Osteocyte (in vitro differentiated cells): ENCODE results near the gene P2RY10. TPM values are rescaled to one million over a fixed set of nuclear protein-coding genes. Genes with fewer than 3 reads are reported as not detected.

Experiments used
- DNase-seq: peaks from one replicate; pipeline ENCODE4 v3.0.0; 2021; ENCODE audit warnings: mixed read lengths; ENCODE audit not compliant: unreplicated experiment; ENCODE audit errors: extremely low spot score
- H3K27ac Mint-ChIP-seq: one replicate; pipeline ENCODE4 v1.8.0; 2021; ENCODE audit warnings: mild to moderate bottlenecking, mixed read lengths; ENCODE audit not compliant: unreplicated experiment
- H3K27me3 Mint-ChIP-seq: one replicate; pipeline ENCODE4 v1.8.0; 2021; ENCODE audit warnings: mixed read lengths; ENCODE audit not compliant: unreplicated experiment
- H3K36me3 Mint-ChIP-seq: one replicate; pipeline ENCODE4 v1.8.0; 2021; ENCODE audit warnings: mixed read lengths; ENCODE audit not compliant: unreplicated experiment
- H3K4me1 Mint-ChIP-seq: one replicate; pipeline ENCODE4 v1.8.0; 2021; ENCODE audit warnings: mixed read lengths; ENCODE audit not compliant: unreplicated experiment
- H3K4me3 Mint-ChIP-seq: one replicate; pipeline ENCODE4 v1.8.0; 2021; ENCODE audit warnings: mild to moderate bottlenecking, moderate library complexity, mixed read lengths; ENCODE audit not compliant: unreplicated experiment
- H3K9me3 Mint-ChIP-seq: one replicate; pipeline ENCODE4 v1.8.0; 2021; ENCODE audit warnings: mixed read lengths; ENCODE audit not compliant: unreplicated experiment
- long read RNA-seq: library from polyadenylated mRNA; unstranded; transcript quantifications from one replicate; pipeline ENCODE4 v2.0.0, GENCODE V29; 2021
- total RNA-seq: library from RNA; stranded (reverse); gene quantifications from 2 replicates; pipeline ENCODE4 v1.2.1, GENCODE V29; 2021
- TF ChIP-seq, protein P1 (sequence below): fragments of 200-600 bp; sonication (generic); IDR thresholded peaks from 2 replicates; pipeline ENCODE4 v1.5.0; 2021; ENCODE audit warnings: antibody characterized with exemption, mild to moderate bottlenecking, moderate library complexity

Gene P2RY10, protein sequence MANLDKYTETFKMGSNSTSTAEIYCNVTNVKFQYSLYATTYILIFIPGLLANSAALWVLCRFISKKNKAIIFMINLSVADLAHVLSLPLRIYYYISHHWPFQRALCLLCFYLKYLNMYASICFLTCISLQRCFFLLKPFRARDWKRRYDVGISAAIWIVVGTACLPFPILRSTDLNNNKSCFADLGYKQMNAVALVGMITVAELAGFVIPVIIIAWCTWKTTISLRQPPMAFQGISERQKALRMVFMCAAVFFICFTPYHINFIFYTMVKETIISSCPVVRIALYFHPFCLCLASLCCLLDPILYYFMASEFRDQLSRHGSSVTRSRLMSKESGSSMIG
- not detected in 2 replicates for total RNA-seq
- long read RNA-seq, result 0 reads

DNA sequence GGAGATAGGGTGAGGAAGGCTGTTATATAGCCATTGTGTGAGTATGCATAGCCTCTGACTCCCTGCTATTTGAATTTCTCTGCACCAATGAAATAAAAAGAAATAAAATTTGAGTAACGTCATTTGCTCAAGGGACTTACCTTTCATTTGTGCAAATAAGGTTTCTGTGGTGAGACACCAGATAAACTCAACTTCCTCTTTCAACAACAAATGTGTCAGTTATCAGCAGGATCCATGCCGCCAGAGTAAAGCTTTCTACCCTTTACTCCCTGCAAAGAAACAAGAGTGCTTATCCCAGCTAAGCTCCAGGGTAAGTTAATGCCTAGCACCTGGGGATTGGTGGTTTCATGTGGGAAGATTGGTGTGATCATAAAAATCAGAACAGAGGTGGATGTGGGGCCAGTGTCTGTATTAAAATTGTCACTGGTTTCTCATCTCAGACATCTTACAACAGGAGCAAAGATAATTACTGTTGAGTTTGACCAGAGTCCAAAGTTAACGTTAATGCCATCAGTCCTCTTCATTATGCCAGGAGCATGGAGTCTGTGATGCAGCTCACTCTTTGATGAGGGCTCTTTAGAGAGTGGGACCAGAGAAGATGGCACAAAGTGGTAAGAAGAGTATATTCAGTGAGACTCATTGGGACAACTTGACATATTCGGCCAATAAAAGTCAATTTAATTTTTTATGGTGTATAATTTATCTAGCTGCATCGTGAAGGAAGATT is at the start of gene P2RY10:
TSS of gene P2RY10 (plus strand) at position 206 of the 727 bp plus-strand sequence. CDS start 15,130 bp downstream, outside the sequence.
- Mint-ChIP-seq H3K27ac (no peak within 1 kb of the TSS), H3K27me3 (peaks cover 3% of the 10 kb centered on the region), H3K36me3 (no peaks in the 10 kb centered on the region), H3K9me3 (peaks cover 4% of the 10 kb centered on the region), H3K4me1 (no peaks in the 10 kb centered on the region), H3K4me3 (no peak within 1 kb of the TSS)
- TF ChIP-seq, protein P1, sequence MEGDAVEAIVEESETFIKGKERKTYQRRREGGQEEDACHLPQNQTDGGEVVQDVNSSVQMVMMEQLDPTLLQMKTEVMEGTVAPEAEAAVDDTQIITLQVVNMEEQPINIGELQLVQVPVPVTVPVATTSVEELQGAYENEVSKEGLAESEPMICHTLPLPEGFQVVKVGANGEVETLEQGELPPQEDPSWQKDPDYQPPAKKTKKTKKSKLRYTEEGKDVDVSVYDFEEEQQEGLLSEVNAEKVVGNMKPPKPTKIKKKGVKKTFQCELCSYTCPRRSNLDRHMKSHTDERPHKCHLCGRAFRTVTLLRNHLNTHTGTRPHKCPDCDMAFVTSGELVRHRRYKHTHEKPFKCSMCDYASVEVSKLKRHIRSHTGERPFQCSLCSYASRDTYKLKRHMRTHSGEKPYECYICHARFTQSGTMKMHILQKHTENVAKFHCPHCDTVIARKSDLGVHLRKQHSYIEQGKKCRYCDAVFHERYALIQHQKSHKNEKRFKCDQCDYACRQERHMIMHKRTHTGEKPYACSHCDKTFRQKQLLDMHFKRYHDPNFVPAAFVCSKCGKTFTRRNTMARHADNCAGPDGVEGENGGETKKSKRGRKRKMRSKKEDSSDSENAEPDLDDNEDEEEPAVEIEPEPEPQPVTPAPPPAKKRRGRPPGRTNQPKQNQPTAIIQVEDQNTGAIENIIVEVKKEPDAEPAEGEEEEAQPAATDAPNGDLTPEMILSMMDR, result no peak
- no peak for DNase-seq

GRCh38 chrX:78922754-78923153 is 22.4 kb upstream of the P2RY10 start:
- Mint-ChIP-seq H3K36me3 (no peaks in the 10 kb centered on the region), H3K4me1 (peaks cover 3% of the 10 kb centered on the region), H3K9me3 (peaks cover 5% of the 10 kb centered on the region), H3K27ac (no peak overlapping the region), H3K4me3 (no peak overlapping the region), H3K27me3 (no peaks in the 10 kb centered on the region)
- no peak for DNase-seq
- TF ChIP-seq, protein P1, result no peak

DNA sequence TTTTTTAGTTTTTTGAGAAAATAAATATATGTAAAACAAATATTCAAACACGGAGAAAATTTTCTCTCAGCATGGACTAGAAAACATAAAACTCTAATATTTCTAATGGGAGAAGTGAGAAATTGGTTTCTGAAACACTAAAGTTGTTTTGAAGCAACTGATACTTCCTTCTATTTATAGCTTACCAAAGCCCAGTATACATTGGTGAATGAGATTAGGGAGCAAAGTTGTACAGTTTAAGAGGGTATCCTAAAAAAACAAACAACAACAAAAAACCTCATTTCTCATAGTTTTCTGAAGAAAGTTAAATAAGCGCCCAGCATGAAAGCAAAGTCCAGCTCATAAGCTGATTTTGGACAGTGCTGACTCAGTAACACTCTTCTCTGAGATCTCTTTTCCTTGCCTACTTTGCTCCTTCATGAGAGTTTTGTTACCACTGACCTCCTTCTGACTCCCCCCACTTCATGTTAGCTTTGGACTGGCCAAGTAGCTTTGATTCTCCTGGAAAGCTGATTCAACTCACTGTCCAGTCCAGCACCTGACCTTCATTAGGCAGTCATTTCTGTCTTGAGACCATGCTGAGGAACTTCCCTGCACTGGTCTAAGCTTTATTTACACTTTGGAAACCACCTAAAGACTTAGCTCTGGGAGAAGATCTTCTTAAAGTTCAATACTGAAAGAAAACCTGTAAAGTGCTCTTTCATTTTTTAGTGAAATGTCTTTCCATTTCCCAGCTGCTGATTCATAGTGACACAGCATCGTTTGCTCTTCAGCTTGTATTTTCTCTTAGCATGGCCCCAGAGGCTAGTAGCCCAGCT is 21.8 kb upstream of the P2RY10 start:
- Mint-ChIP-seq H3K27ac (no peak overlapping the region), H3K9me3 (peaks cover 10% of the 10 kb centered on the region), H3K4me3 (no peak overlapping the region), H3K4me1 (peaks cover 3% of the 10 kb centered on the region), H3K36me3 (no peaks in the 10 kb centered on the region), H3K27me3 (no peaks in the 10 kb centered on the region)
- DNase-seq, result no peak
- TF ChIP-seq, protein P1, result no peak

DNA sequence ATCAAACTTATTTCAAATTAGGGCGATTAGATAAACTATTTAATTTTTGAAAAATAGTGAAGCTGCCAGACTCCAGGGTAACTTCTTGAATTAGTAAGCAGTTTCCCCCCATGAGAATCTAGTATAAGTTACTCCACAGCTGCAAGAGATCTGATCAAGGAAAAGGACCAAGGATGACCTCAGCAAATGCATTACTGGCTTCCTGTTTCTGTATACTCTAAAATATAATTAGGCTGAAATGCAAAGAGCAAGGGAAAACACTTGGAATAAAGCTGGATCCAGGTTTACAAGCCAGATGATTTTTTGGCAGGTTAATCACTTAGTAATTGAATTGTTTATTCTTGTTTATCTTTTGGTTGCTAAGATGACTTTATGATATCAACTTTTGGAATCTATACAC is 13.4 kb upstream of the P2RY10 start:
- H3K9me3 Mint-ChIP-seq, result peaks cover 26% of the 10 kb centered on the region
- H3K4me3 Mint-ChIP-seq, result no peak overlapping the region
- H3K27ac Mint-ChIP-seq, result no peak overlapping the region
- DNase-seq, result no peak
- H3K27me3 Mint-ChIP-seq, result no peaks in the 10 kb centered on the region
- H3K4me1 Mint-ChIP-seq, result peaks cover 5% of the 10 kb centered on the region
- TF ChIP-seq, protein P1, result no peak
- H3K36me3 Mint-ChIP-seq, result no peaks in the 10 kb centered on the region
